K562 (cell line): ENCODE results near the gene TESK1. TPM values are rescaled to one million over a fixed set of nuclear protein-coding genes. Genes with fewer than 3 reads are reported as not detected.

Source experiments
- ATAC-seq: fragments of 200-7000 bp; cut with Tn5 transposase; 3 replicates; pipeline ENCODE4 v1.9.1; 2020; ENCODE audit warnings: moderate library complexity
- BruUV-seq: library from RNA; stranded (reverse); fragments of 400-500 nt; replicated peaks from 2 replicates; lab custom pipeline; 2021; lab: Mats Ljungman, UMichigan
- CTCF ChIA-PET: fragments of 300-600 bp; formaldehyde crosslinking; extraction: SDS; loops from one replicate; lab custom pipeline; 2021; ENCODE audit warnings: low intra/inter-chr PET ratio; lab: Yijun Ruan, JAX
- POLR2A ChIA-PET: fragments of 300-600, 350-650 bp; sonication (Branson Sonifier 250); formaldehyde crosslinking; extraction: SDS; loops from one replicate; lab custom pipeline; 2021; ENCODE audit warnings: antibody characterized with exemption, inconsistent platforms; lab: Yijun Ruan, JAX
- DNase-seq, 4 experiments: peaks; one replicate each; pipeline versions ENCODE4 v3.0.0 to v3.0.0-alpha.2; 2011 to 2018; ENCODE audit warnings: low spot score in 3 of 4, mixed read lengths in 3 of 4; ENCODE audit errors: extremely low read depth in 1 of 4
- FAIRE-seq: peaks from 2 replicates; lab custom pipeline; 2011; peaks lifted over from hg19 to GRCh38; lab: Jason Lieb, UNC
- H2AFZ ChIP-seq: 2 replicates; pipeline ENCODE4 v1.6.0; 2011; ENCODE audit warnings: low read depth, low read length, control low read depth, inconsistent platforms
- H3K27ac ChIP-seq: fragments of 200-600 bp; 3 replicates; pipeline ENCODE4 v1.8.0; 2011; ENCODE audit warnings: low read depth, mild to moderate bottlenecking, control low read depth, inconsistent platforms, low read length, moderate library complexity, mixed read lengths; ENCODE audit errors: extremely low read depth
- H3K27me3 ChIP-seq, 2 experiments: fragments of 300-600 bp in 1 of 2; 2 replicates in 1 of 2; 3 replicates in 1 of 2; pipeline versions ENCODE4 v1.6.0 to v1.8.0; 2011; ENCODE audit warnings: inconsistent platforms in 2 of 2, low read length in 2 of 2, mild to moderate bottlenecking in 1 of 2, mixed read lengths in 1 of 2, moderate library complexity in 1 of 2; ENCODE audit not compliant: control insufficient read depth in 2 of 2, insufficient read depth in 2 of 2
- H3K36me3 ChIP-seq: fragments of 300-600 bp; 3 replicates; pipeline ENCODE4 v1.8.0; 2011; ENCODE audit warnings: mild to moderate bottlenecking, low read length, inconsistent platforms; ENCODE audit not compliant: control insufficient read depth, insufficient read depth
- H3K4me1 ChIP-seq, 2 experiments: fragments of 200-600 bp in 1 of 2; replicated peaks in 1 of 2; 2 replicates in 1 of 2; 3 replicates in 1 of 2; pipeline versions ENCODE4 v1.5.1 to v1.8.0; 2011; ENCODE audit warnings: inconsistent platforms in 2 of 2, low read length in 2 of 2, mild to moderate bottlenecking in 1 of 2, mixed read lengths in 1 of 2, moderate library complexity in 1 of 2; ENCODE audit not compliant: control insufficient read depth in 2 of 2, insufficient read depth in 2 of 2
- H3K4me2 ChIP-seq: 2 replicates; pipeline ENCODE4 v1.6.1; 2011; ENCODE audit warnings: low read length, control low read depth, inconsistent platforms, mixed read lengths; ENCODE audit not compliant: insufficient read depth
- H3K4me3 ChIP-seq: fragments of 200-600 bp; sonication (generic), shearing (Covaris generic); 2 replicates; pipeline ENCODE4 v1.5.1; 2016; ENCODE audit warnings: control low read depth, inconsistent platforms
- H3K79me2 ChIP-seq: fragments of 200-600 bp; 3 replicates; pipeline ENCODE4 v1.8.0; 2011; ENCODE audit warnings: low read length, inconsistent platforms; ENCODE audit not compliant: control insufficient read depth, insufficient read depth
- H3K9ac ChIP-seq, 2 experiments: 2 replicates each; pipeline versions ENCODE4 v1.6.0 to v1.6.1; 2011; ENCODE audit warnings: low read depth in 2 of 2, low read length in 2 of 2, control low read depth in 1 of 2, inconsistent platforms in 1 of 2, mild to moderate bottlenecking in 1 of 2, mixed read lengths in 1 of 2; ENCODE audit not compliant: insufficient read depth in 1 of 2
- H3K9me1 ChIP-seq: one replicate; pipeline ENCODE4 v1.6.0; 2011; ENCODE audit warnings: inconsistent platforms, mild to moderate bottlenecking, low read length, moderate library complexity; ENCODE audit not compliant: control insufficient read depth, insufficient read depth
- H3K9me3 ChIP-seq: replicated peaks from 2 replicates; pipeline ENCODE4 v1.5.1; 2011; ENCODE audit warnings: low read depth, low read length, inconsistent platforms; ENCODE audit not compliant: control insufficient read depth, insufficient read depth
- H4K20me1 ChIP-seq: replicated peaks from 2 replicates; pipeline ENCODE4 v1.6.1; 2011; ENCODE audit warnings: low read length, inconsistent platforms, mixed read lengths; ENCODE audit not compliant: control insufficient read depth, insufficient read depth
- BRCA1 ChIP-seq, 2 experiments: fragments of 450-650 bp in 1 of 2; sonication (generic) in 1 of 2; formaldehyde crosslinking in 1 of 2; IDR thresholded peaks; 2 replicates each; pipeline versions ENCODE4 v1.5.0 to v1.6.1; 2017 to 2020; ENCODE audit warnings: mild to moderate bottlenecking in 1 of 2, missing genetic modification reagents in 1 of 2
- CCNT2 ChIP-seq: IDR thresholded peaks from 2 replicates; pipeline ENCODE4 v1.6.1; 2011; ENCODE audit warnings: borderline replicate concordance, low read depth, mild to moderate bottlenecking, moderate library complexity, mixed read lengths, low read length; ENCODE audit not compliant: insufficient read length; ENCODE audit errors: extremely low read depth
- CGGBP1 ChIP-seq: fragments of 250-450 bp; sonication (Bioruptor Pico); IDR thresholded peaks from 2 replicates; pipeline ENCODE4 v1.9.0; 2021; ENCODE audit warnings: mild to moderate bottlenecking
- CTBP1 ChIP-seq: fragments of 450-650 bp; IDR thresholded peaks from 2 replicates; pipeline ENCODE4 v1.6.1; 2016; ENCODE audit warnings: borderline replicate concordance
- GTF3C2 ChIP-seq: IDR thresholded peaks from 3 replicates; pipeline ENCODE4 v1.6.1; 2011; ENCODE audit warnings: borderline replicate concordance, mild to moderate bottlenecking, moderate library complexity; ENCODE audit not compliant: insufficient read length; ENCODE audit errors: extremely low read depth
- PRPF4 ChIP-seq: fragments of 200-400 bp; formaldehyde crosslinking; IDR thresholded peaks from one replicate; pipeline ENCODE4 v1.6.1; 2017; ENCODE audit warnings: low read length, low read depth, mild to moderate bottlenecking; ENCODE audit not compliant: insufficient read depth, poor library complexity, severe bottlenecking
- SNIP1 ChIP-seq: fragments of 450-650 bp; IDR thresholded peaks from 2 replicates; pipeline ENCODE4 v1.7.1; 2017; ENCODE audit warnings: low read depth, mild to moderate bottlenecking
- ZNF717 ChIP-seq: fragments of 250-450 bp; sonication (Bioruptor Pico); IDR thresholded peaks from 2 replicates; pipeline ENCODE4 v1.5.0; 2021
- WGBS: fragments of 100-300 bp; shearing (Covaris generic); methylation state at CpG from one replicate; pipeline ENCODE4 v1.1.6; 2016; ENCODE audit warnings: low coverage, mixed read lengths; ENCODE audit not compliant: insufficient coverage; ENCODE audit errors: missing lambda C conversion rate; 5-methylcytosine and 5-hydroxymethylcytosine counted together
- in situ Hi-C: fragments of 300-500 bp; cut with MboI; formaldehyde crosslinking; loops from 4 replicates; pipeline ENCODE4 v1.15.0; 2018; ENCODE audit warnings: inconsistent platforms, mixed read lengths
- intact Hi-C: fragments of 100-400 bp; cut with micrococcal nuclease; formaldehyde crosslinking; loops from 2 replicates; pipeline ENCODE4 v1.14.2; 2022
- polyA plus RNA-seq, 8 experiments: library from polyadenylated mRNA; depleted of rRNA in 4 of 8; stranded (reverse) in 5 of 8; unstranded in 3 of 8; fragments of >200 nt; fragmentation: Nextera tagmentation in 2 of 8; fragmentation: Illumina TruSeq in 1 of 8; extraction: Ambion mirVana in 2 of 8; extraction: Trizol in 1 of 8; gene quantifications; 2 replicates each; pipeline versions ENCODE4 v1.2.1 to v1.2.3, GENCODE V29; 2011 to 2014; ENCODE audit warnings: inconsistent platforms in 1 of 8, missing spikeins in 1 of 8
- total RNA-seq, 7 experiments: library from RNA; depleted of rRNA in 6 of 7; stranded (reverse); fragments of >200 nt in 6 of 7; fragmentation: Illumina TruSeq in 2 of 7; extraction: Trizol in 2 of 7; gene quantifications; 2 replicates each; pipeline versions ENCODE4 v1.2.1 to v1.2.3, GENCODE V29; 2011 to 2021; ENCODE audit warnings: low replicate concordance in 1 of 7

Gene TESK1
- total and polyA plus RNA-seq, 9 of the 15 experiments (the other 6 are each of a cell fraction or from before 2014, with no cell fraction given): 0.07 to 10.4 (median 4.1) TPM

GRCh38 chr9:35658137-35658967 lies 53.3 kb downstream of the TESK1 start, which contains the start of gene CCDC107 (continued):
- TF ChIP-seq BRCA1 (IDR thresholded peaks at IDR 0.05): no peak
- TF ChIP-seq BRCA1 (CRISPR knock-in tag; IDR thresholded peaks at IDR 0.05): 0 out of 2 replicates have a peak, but pooled peaks have one; percentile 60
- TF ChIP-seq CGGBP1 (CRISPR knock-in tag): no peak

- FAIRE-seq (no peak), ATAC-seq (peak; percentile 1; the same call in 1 of the 3 replicates), DNase-seq (peak in 1 of 4 experiments; percentile 27)
- BruUV-seq: no TSS peak
- CTCF ChIA-PET: no interaction called here
- no peaks in the 10 kb centered on the region for H3K27me3 ChIP-seq
- H3K4me1 ChIP-seq: peaks cover 14 to 31% of the 10 kb centered on the region in 2 experiments
- peak overlapping the region; percentile 86 to 96 for H3K9ac ChIP-seq
- H3K4me2 ChIP-seq: peak overlapping the region; percentile 96
- no peak for TF ChIP-seq SNIP1
- no peak for TF ChIP-seq PRPF4
- TF ChIP-seq ZNF717: no peak
- no peak for TF ChIP-seq CTBP1
- TF ChIP-seq GTF3C2: peak; percentile 24
- no peak for TF ChIP-seq CCNT2
- peak overlapping the region; percentile 89 for H3K4me3 ChIP-seq
- no peaks in the 10 kb centered on the region for H4K20me1 ChIP-seq
- peak overlapping the region; percentile 98 for H3K27ac ChIP-seq
- POLR2A ChIA-PET: interaction anchor here (1.0 to 1.3 kb wide), 3 partner anchors 21 to 543 kb away, joined by 3 to 8 read pairs (median 5); partner anchors contain the start of gene ATOSB
- no peaks in the 10 kb centered on the region for H3K9me3 ChIP-seq
- intact Hi-C loops: loop anchor here (5.0 kb wide), 1 partner anchor 38 kb away; no protein-coding TSS in a partner anchor
- H3K36me3 ChIP-seq: peaks cover 36% of the 10 kb centered on the region; the same call in 2 of the 3 replicates
- H2AFZ ChIP-seq: peak overlapping the region; percentile 93; the same call in 1 of the 2 replicates
- peaks cover 16% of the 10 kb centered on the region for H3K79me2 ChIP-seq
- H3K9me1 ChIP-seq: no peaks in the 10 kb centered on the region
- 4% methylated on average over 2 of the region's 2 CpGs for WGBS
- in situ Hi-C loops: no loop called here
These were observed 53.8 kb downstream of the TESK1 start for GRCh38 chr9:35658968-35659220.
